Measurements from ENCODE around the gene CHPF2.

DNA sequence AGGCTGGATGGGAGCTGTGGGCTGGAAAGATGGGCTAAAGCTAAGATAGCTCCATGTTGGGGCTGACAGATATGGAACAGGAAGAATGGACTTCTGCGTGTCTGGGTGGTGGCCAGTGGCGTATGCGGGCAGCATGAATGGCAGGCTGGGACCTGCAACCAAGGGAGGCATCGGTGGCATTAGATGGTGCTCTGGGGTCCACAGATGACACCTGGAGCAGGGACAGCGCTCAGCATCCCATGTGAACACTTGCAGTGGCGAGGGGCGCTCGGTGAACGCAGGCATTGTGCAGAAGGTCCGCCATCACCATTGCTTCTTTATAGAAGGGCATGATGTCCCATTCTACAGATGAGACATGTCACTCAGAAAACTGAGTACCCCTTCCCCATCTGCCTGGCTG lies 37.2 kb downstream of the CHPF2 start:
- TF ChIP-seq POLR2A (IDR thresholded peaks at IDR 0.05; ENCODE audit: low read length) (no peak), GATA1 (IDR thresholded peaks at IDR 0.05; ENCODE audit: low read depth, low read length) (no peak)
